ENCODE measurements around the gene MMP12. TPM values are rescaled to one million over a fixed set of nuclear protein-coding genes. Genes with fewer than 3 reads are reported as not detected.

Gene MMP12
- total RNA-seq, 2 experiments from 2014 or later: not detected

DNA sequence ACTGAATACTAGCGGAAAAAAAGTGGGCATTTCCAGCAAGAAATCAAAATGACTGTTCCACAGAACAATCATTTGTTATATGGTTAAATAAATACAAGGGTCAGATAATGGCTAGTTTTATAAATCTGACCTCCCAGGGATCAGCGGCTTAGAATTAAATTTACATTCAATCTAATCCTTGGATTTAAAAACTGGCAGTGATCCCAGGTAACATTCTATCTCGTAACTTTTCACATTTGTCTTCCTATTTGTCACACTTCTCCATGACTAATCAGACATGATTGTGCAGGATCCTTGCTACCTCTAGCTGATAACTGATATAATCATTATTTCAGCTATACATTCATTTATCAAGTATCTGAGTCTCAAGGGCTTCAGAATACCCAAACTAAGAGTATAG, 28.5 kb downstream of the MMP12 start:
- H3K27me3 ChIP-seq (ENCODE audit: control insufficient read depth in 1 of 2, insufficient read depth in 2 of 2, low read length in 2 of 2): peaks cover 0 to 8% of the 10 kb centered on the region in 2 experiments
- H3K36me3 ChIP-seq (ENCODE audit: insufficient read depth, low read length): no peaks in the 10 kb centered on the region
- no peaks in the 10 kb centered on the region for H3K4me1 ChIP-seq (ENCODE audit: insufficient read depth, low read length)
- Mint-ChIP-seq H3K4me1 (ENCODE audit: low read depth) (no peaks in the 10 kb centered on the region), H3K27ac (no peak overlapping the region), H3K36me3 (ENCODE audit: low read depth) (no peaks in the 10 kb centered on the region), H3K4me3 (no peak overlapping the region), H3K9me3 (no peaks in the 10 kb centered on the region), H3K27me3 (peaks cover 14% of the 10 kb centered on the region)
- H3K9me3 ChIP-seq (ENCODE audit: control insufficient read depth in 1 of 2, insufficient read depth in 1 of 2, low read length in 2 of 2): no peaks in the 10 kb centered on the region
- no peak overlapping the region for H3K4me3 ChIP-seq (ENCODE audit: low read length)
- ChIA-PET CTCF (no interaction called here), POLR2A (no interaction called here)
- intact Hi-C loops (cut with DNase I, micrococcal nuclease): no loop called here
- no peak overlapping the region for H3K27ac ChIP-seq (ENCODE audit: low read depth in 1 of 2, low read length in 2 of 2)
- DNase-seq: no peak
- TF ChIP-seq, protein P1, sequence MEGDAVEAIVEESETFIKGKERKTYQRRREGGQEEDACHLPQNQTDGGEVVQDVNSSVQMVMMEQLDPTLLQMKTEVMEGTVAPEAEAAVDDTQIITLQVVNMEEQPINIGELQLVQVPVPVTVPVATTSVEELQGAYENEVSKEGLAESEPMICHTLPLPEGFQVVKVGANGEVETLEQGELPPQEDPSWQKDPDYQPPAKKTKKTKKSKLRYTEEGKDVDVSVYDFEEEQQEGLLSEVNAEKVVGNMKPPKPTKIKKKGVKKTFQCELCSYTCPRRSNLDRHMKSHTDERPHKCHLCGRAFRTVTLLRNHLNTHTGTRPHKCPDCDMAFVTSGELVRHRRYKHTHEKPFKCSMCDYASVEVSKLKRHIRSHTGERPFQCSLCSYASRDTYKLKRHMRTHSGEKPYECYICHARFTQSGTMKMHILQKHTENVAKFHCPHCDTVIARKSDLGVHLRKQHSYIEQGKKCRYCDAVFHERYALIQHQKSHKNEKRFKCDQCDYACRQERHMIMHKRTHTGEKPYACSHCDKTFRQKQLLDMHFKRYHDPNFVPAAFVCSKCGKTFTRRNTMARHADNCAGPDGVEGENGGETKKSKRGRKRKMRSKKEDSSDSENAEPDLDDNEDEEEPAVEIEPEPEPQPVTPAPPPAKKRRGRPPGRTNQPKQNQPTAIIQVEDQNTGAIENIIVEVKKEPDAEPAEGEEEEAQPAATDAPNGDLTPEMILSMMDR (IDR thresholded peaks at IDR 0.05): no peak
- no peak for ATAC-seq (ENCODE audit: poor library complexity)

- CTCF ChIA-PET: no interaction called here
Observed at GRCh38 chr11:102843489-102843888, 31.3 kb downstream of the MMP12 start, which contains the start of gene MMP3. TSS of gene MMP3 (minus strand) at chr11:102843609. CDS start at chr11:102843546, 63 bp downstream.

GRCh38 chr11:102842930-102843329, 31.9 kb downstream of the MMP12 start:
- no peak for ATAC-seq (ENCODE audit: poor library complexity)
- TF ChIP-seq, protein P1 (IDR thresholded peaks at IDR 0.05): no peak
- no peaks in the 10 kb centered on the region for H3K4me1 ChIP-seq (ENCODE audit: insufficient read depth, low read length)
- Mint-ChIP-seq H3K27me3 (peaks cover 14% of the 10 kb centered on the region), H3K4me3 (no peak overlapping the region), H3K27ac (no peak overlapping the region), H3K4me1 (ENCODE audit: low read depth) (no peaks in the 10 kb centered on the region), H3K36me3 (ENCODE audit: low read depth) (no peaks in the 10 kb centered on the region), H3K9me3 (no peaks in the 10 kb centered on the region)
- ChIA-PET POLR2A (no interaction called here), CTCF (interaction anchor here (0.5 kb wide), 1 partner anchor 1049 kb away, joined by 3 read pairs; no protein-coding TSS in a partner anchor)
- H3K4me3 ChIP-seq (ENCODE audit: low read length): no peak overlapping the region
- peaks cover 0 to 8% of the 10 kb centered on the region in 2 experiments for H3K27me3 ChIP-seq (ENCODE audit: control insufficient read depth in 1 of 2, insufficient read depth in 2 of 2, low read length in 2 of 2)
- no peak overlapping the region for H3K27ac ChIP-seq (ENCODE audit: low read depth in 1 of 2, low read length in 2 of 2)
- no peaks in the 10 kb centered on the region for H3K9me3 ChIP-seq (ENCODE audit: control insufficient read depth in 1 of 2, insufficient read depth in 1 of 2, low read length in 2 of 2)
- intact Hi-C loops (cut with DNase I, micrococcal nuclease): no loop called here
- DNase-seq: no peak
- no peaks in the 10 kb centered on the region for H3K36me3 ChIP-seq (ENCODE audit: insufficient read depth, low read length)

More at GRCh38 chr11:102843489-102843888, 31.3 kb downstream of the MMP12 start, which contains the start of gene MMP3:
- no peak within 1 kb of the TSS for H3K4me3 ChIP-seq (ENCODE audit: low read length)
- no peak within 1 kb of the TSS for H3K27ac ChIP-seq (ENCODE audit: low read depth in 1 of 2, low read length in 2 of 2)
- H3K4me1 ChIP-seq (ENCODE audit: insufficient read depth, low read length): no peaks in the 10 kb centered on the region
- H3K36me3 ChIP-seq (ENCODE audit: insufficient read depth, low read length): no peaks in the 10 kb centered on the region
- Mint-ChIP-seq H3K36me3 (ENCODE audit: low read depth) (no peaks in the 10 kb centered on the region), H3K27me3 (peaks cover 14% of the 10 kb centered on the region), H3K4me1 (ENCODE audit: low read depth) (no peaks in the 10 kb centered on the region), H3K27ac (no peak within 1 kb of the TSS), H3K9me3 (no peaks in the 10 kb centered on the region), H3K4me3 (no peak within 1 kb of the TSS)
- no peaks in the 10 kb centered on the region for H3K9me3 ChIP-seq (ENCODE audit: control insufficient read depth in 1 of 2, insufficient read depth in 1 of 2, low read length in 2 of 2)
- H3K27me3 ChIP-seq (ENCODE audit: control insufficient read depth in 1 of 2, insufficient read depth in 2 of 2, low read length in 2 of 2): peaks cover 0 to 8% of the 10 kb centered on the region in 2 experiments
- TF ChIP-seq, protein P1 (IDR thresholded peaks at IDR 0.05): no peak
- intact Hi-C loops (cut with DNase I, micrococcal nuclease): no loop called here
- DNase-seq (no peak), ATAC-seq (ENCODE audit: poor library complexity) (no peak)
- POLR2A ChIA-PET: no interaction called here

All from CD4-positive, alpha-beta T cell (primary cell).